AG09309 (cell line): Measurements from ENCODE around the gene SBNO2.

Experiments used
- DNase-seq: peaks from one replicate; pipeline ENCODE4 v3.0.0-alpha.2; 2010; ENCODE audit warnings: low read depth
- H3K4me3 ChIP-seq: 2 replicates; pipeline ENCODE4 v1.5.1; 2011; ENCODE audit warnings: mild to moderate bottlenecking, low read depth, low read length, moderate library complexity; ENCODE audit not compliant: control insufficient read depth
- CTCF ChIP-seq: IDR thresholded peaks from 2 replicates; pipeline ENCODE4 v1.5.1; 2011; ENCODE audit warnings: mild to moderate bottlenecking, low read depth, low read length, inconsistent platforms; ENCODE audit not compliant: insufficient read depth, control insufficient read depth; ENCODE audit errors: missing control alignments

Gene SBNO2

GRCh38 chr19:1162404-1163282, 11.4 kb downstream of the SBNO2 start:
- TF ChIP-seq CTCF, result no peak

GRCh38 chr19:1161716-1162115, 12.4 kb downstream of the SBNO2 start:
- TF ChIP-seq CTCF, result no peak
- DNase-seq, result no peak
- H3K4me3 ChIP-seq, result no peak overlapping the region

More at GRCh38 chr19:1162404-1163282, 11.4 kb downstream of the SBNO2 start:
- no peak for DNase-seq
- no peak overlapping the region for H3K4me3 ChIP-seq

- no peak for TF ChIP-seq CTCF
- DNase-seq, result no peak
- no peak overlapping the region for H3K4me3 ChIP-seq
Observed at GRCh38 chr19:1159864-1160595, 14.0 kb downstream of the SBNO2 start.

GRCh38 chr19:1158885-1159448, 15.1 kb downstream of the SBNO2 start:
- no peak for DNase-seq
- TF ChIP-seq CTCF, result no peak
- H3K4me3 ChIP-seq, result no peak overlapping the region

GRCh38 chr19:1157931-1158884, 15.9 kb downstream of the SBNO2 start:
- no peak for DNase-seq
- H3K4me3 ChIP-seq, result no peak overlapping the region
- no peak for TF ChIP-seq CTCF

GRCh38 chr19:1156830-1157615, 17.0 kb downstream of the SBNO2 start:
- no peak for DNase-seq
- no peak for TF ChIP-seq CTCF
- H3K4me3 ChIP-seq, result no peak overlapping the region
